ENCODE results near the gene CEP55.
"Not testable (repeated sequence)": the region's sequence is repeated elsewhere in the genome, so short reads cannot be mapped to it uniquely, and the experiment has no call there.

Gene CEP55

GRCh38 chr10:93512565-93512964, 16.2 kb downstream of the CEP55 start:
- DNase-seq (ENCODE audit: low read depth), result no peak
- TF ChIP-seq CTCF (conservative IDR thresholded peaks at IDR 0.05; ENCODE audit: low read depth, low read length), result no peak
- H3K4me3 ChIP-seq (ENCODE audit: low read length), result no peak overlapping the region

GRCh38 chr10:93513091-93513490, 16.7 kb downstream of the CEP55 start:
- H3K4me3 ChIP-seq (ENCODE audit: low read length), result no peak overlapping the region
- no peak for DNase-seq (ENCODE audit: low read depth)
- no peak for TF ChIP-seq CTCF (conservative IDR thresholded peaks at IDR 0.05; ENCODE audit: low read depth, low read length)

- TF ChIP-seq CTCF (conservative IDR thresholded peaks at IDR 0.05; ENCODE audit: low read depth, low read length), result no peak
- no peak for DNase-seq (ENCODE audit: low read depth)
- no peak overlapping the region for H3K4me3 ChIP-seq (ENCODE audit: low read length)
Observed at GRCh38 chr10:93514521-93514920, 18.1 kb downstream of the CEP55 start.

GRCh38 chr10:93515071-93516005, 18.9 kb downstream of the CEP55 start:
- no peak for TF ChIP-seq CTCF (conservative IDR thresholded peaks at IDR 0.05; ENCODE audit: low read depth, low read length)
- no peak for DNase-seq (ENCODE audit: low read depth)
- H3K4me3 ChIP-seq (ENCODE audit: low read length), result no peak overlapping the region

- no peak overlapping the region for H3K4me3 ChIP-seq (ENCODE audit: low read length)
- TF ChIP-seq CTCF (conservative IDR thresholded peaks at IDR 0.05; ENCODE audit: low read depth, low read length), result no peak
- DNase-seq (ENCODE audit: low read depth), result no peak
Observed at GRCh38 chr10:93516006-93516380, 19.6 kb downstream of the CEP55 start.

- H3K4me3 ChIP-seq (ENCODE audit: low read length), result no peak overlapping the region
- DNase-seq (ENCODE audit: low read depth), result no peak
- no peak for TF ChIP-seq CTCF (conservative IDR thresholded peaks at IDR 0.05; ENCODE audit: low read depth, low read length)
Observed at GRCh38 chr10:93518531-93518930, 22.1 kb downstream of the CEP55 start.

- no peak for TF ChIP-seq CTCF (conservative IDR thresholded peaks at IDR 0.05; ENCODE audit: low read depth, low read length)
- H3K4me3 ChIP-seq (ENCODE audit: low read length), result no peak overlapping the region
- no peak for DNase-seq (ENCODE audit: low read depth)
Observed at GRCh38 chr10:93535293-93535692, 38.9 kb downstream of the CEP55 start.

GRCh38 chr10:93540871-93541270, 44.5 kb downstream of the CEP55 start:
- H3K4me3 ChIP-seq (ENCODE audit: low read length); DNase-seq (ENCODE audit: low read depth): not testable (repeated sequence)
